Measurements from ENCODE around the gene SH3PXD2B. TPM values are rescaled to one million over a fixed set of nuclear protein-coding genes. Genes with fewer than 3 reads are reported as not detected.

Gene SH3PXD2B
- total RNA-seq, 4 donors from 2014 or later: 13.5 to 43.5 (median 28.1) TPM

DNA sequence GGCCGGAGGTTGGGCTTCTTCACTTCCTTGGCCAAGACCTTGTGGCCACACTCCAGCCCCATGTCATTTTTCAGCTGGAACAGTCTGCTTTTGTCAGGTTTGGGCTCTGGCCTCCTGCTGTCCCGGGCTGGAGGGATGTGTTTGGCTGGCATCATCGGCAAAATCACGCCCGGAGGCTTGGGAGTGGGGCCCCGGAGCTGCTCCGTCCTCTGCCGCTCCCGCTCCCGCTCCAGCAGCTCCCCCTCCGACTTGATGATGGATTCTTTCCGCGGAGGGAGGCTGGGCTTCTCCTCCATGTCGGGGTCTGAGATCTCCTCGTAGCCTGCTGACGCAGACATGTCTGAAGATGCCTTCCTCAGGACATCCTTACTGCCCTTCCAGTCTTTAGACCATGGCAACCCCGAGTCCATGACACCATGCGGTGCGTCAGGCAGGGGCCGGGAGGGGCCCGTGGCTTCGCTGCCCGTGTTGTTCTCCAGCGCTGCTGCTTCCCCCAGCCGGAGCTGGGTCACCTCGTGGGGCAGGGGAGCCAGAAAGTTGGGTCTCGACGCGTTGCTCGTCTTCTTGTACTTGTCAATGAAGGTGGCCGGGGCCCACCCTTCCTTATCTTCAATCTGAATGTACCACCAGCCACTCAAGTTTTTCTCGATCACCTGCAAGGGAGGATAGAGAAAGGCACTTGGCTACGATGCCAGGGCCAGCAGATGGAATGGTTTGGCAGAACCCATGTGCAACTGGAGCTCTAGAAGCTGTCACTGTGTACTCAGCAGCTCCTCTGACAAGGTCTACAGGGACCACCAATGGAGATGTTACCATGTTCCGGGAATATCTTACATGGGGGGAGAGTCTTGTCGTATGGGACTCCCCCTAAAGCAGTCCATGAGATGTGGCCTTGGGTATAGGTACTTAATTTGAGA is 114.8 kb downstream of the SH3PXD2B start:
- intact Hi-C loops (cut with DNase I; ENCODE audit: low total_unique reads): no loop called here
- 84 to 91% methylated on average over 35 of the region's 35 CpGs for WGBS, 2 donors
- DNase-seq (ENCODE audit: low spot score in 2 of 2): no peak
- H3K4me3 ChIP-seq (ENCODE audit: low read depth, poor library complexity, severe bottlenecking): no peak overlapping the region
- TF ChIP-seq POLR2A (IDR thresholded peaks at IDR 0.05): no peak
- TF ChIP-seq, protein P1, sequence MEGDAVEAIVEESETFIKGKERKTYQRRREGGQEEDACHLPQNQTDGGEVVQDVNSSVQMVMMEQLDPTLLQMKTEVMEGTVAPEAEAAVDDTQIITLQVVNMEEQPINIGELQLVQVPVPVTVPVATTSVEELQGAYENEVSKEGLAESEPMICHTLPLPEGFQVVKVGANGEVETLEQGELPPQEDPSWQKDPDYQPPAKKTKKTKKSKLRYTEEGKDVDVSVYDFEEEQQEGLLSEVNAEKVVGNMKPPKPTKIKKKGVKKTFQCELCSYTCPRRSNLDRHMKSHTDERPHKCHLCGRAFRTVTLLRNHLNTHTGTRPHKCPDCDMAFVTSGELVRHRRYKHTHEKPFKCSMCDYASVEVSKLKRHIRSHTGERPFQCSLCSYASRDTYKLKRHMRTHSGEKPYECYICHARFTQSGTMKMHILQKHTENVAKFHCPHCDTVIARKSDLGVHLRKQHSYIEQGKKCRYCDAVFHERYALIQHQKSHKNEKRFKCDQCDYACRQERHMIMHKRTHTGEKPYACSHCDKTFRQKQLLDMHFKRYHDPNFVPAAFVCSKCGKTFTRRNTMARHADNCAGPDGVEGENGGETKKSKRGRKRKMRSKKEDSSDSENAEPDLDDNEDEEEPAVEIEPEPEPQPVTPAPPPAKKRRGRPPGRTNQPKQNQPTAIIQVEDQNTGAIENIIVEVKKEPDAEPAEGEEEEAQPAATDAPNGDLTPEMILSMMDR (IDR thresholded peaks at IDR 0.05): no peak

GRCh38 chr5:172336676-172337285 is 117.5 kb downstream of the SH3PXD2B start:
- TF ChIP-seq POLR2A (IDR thresholded peaks at IDR 0.05): no peak
- TF ChIP-seq, protein P1 (IDR thresholded peaks at IDR 0.05): no peak
- DNase-seq (ENCODE audit: low spot score in 2 of 2): no peak
- H3K4me3 ChIP-seq (ENCODE audit: low read depth, poor library complexity, severe bottlenecking): no peak overlapping the region
- WGBS, 2 donors: 77 to 78% methylated on average over 9 of the region's 9 CpGs
- intact Hi-C loops (cut with DNase I; ENCODE audit: low total_unique reads): no loop called here

DNA sequence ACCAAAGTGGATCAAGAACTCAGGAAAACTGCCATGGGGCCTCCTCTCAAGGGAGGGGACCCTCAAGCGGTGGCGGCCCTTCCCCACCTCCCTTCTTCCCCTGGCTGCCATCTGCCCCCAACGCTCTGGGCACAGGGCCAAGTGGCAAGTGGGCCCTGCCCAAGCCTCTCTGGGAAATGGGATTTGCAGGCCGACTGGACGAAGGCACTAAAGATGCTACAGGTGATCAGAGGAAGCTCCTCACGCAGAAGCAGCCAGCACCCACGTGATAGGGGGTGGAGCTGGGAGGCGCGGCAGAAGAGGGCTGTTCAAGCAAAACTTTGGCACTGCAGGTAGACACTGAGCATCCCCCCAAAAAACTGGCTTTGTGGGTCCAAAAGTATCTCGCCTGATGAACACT is 118.1 kb downstream of the SH3PXD2B start:
- WGBS, 2 donors: 63 to 76% methylated on average over 10 of the region's 10 CpGs
- DNase-seq (ENCODE audit: low spot score in 2 of 2): no peak
- no peak overlapping the region for H3K4me3 ChIP-seq (ENCODE audit: low read depth, poor library complexity, severe bottlenecking)
- TF ChIP-seq, protein P1 (IDR thresholded peaks at IDR 0.05): no peak
- no peak for TF ChIP-seq POLR2A (IDR thresholded peaks at IDR 0.05)
- intact Hi-C loops (cut with DNase I; ENCODE audit: low total_unique reads): no loop called here

DNA sequence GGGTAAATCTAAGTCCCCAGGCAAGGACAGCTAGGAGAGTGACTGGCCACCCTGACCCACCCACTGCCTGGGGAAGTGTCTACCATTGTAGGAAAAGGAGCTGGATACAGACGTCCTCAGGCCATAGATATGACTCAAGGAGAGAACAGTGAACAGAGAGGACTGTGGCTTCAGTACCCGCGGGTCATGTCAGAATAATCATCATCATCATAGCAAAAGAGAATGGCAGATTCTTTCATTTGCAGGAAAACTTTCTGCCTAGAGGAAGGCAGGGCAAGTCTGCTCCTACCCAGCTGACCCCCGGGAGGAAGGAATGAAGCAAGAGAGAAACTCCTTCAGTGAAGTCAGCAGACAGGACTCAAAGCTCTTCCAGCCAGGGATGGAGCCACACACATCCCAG is 118.6 kb downstream of the SH3PXD2B start:
- TF ChIP-seq, protein P1 (IDR thresholded peaks at IDR 0.05): no peak
- no peak for TF ChIP-seq POLR2A (IDR thresholded peaks at IDR 0.05)
- DNase-seq (ENCODE audit: low spot score in 2 of 2): no peak
- 76 to 90% methylated on average over 4 of the region's 4 CpGs for WGBS, 2 donors
- intact Hi-C loops (cut with DNase I; ENCODE audit: low total_unique reads): no loop called here
- no peak overlapping the region for H3K4me3 ChIP-seq (ENCODE audit: low read depth, poor library complexity, severe bottlenecking)

GRCh38 chr5:172334641-172335040 is 119.7 kb downstream of the SH3PXD2B start:
- DNase-seq (ENCODE audit: low spot score in 2 of 2): no peak
- H3K4me3 ChIP-seq (ENCODE audit: low read depth, poor library complexity, severe bottlenecking): no peak overlapping the region
- TF ChIP-seq, protein P1 (IDR thresholded peaks at IDR 0.05): no peak
- TF ChIP-seq POLR2A (IDR thresholded peaks at IDR 0.05): no peak
- 90% methylated on average over 9 of the region's 9 CpGs for WGBS, 2 donors
- intact Hi-C loops (cut with DNase I; ENCODE audit: low total_unique reads): no loop called here

Data from lower leg skin (tissue), 4 donors.